H1 (cell line): ENCODE data around the gene TFB1M. TPM values are rescaled to one million over a fixed set of nuclear protein-coding genes. Genes with fewer than 3 reads are reported as not detected.

Source experiments
- CTCF ChIA-PET: fragments of 300-600 bp; sonication (Branson Sonifier 250); formaldehyde crosslinking; loops from one replicate; lab custom pipeline; 2021; ENCODE audit not compliant: partially characterized antibody; lab: Charles Lee
- POLR2A ChIA-PET: fragments of 300-600 bp; sonication (Branson Sonifier 250); formaldehyde crosslinking; loops from one replicate; lab custom pipeline; 2021; ENCODE audit warnings: inconsistent platforms; ENCODE audit not compliant: partially characterized antibody; lab: Charles Lee
- DNase-seq, 2 experiments: peaks; one replicate each; pipeline versions ENCODE4 v3.0.0 to v3.0.0-alpha.2; 2010 to 2022; ENCODE audit warnings: low spot score in 2 of 2, low read depth in 1 of 2, mixed read lengths in 1 of 2
- FAIRE-seq: peaks from 2 replicates; lab custom pipeline; 2011; peaks lifted over from hg19 to GRCh38; lab: Jason Lieb, UNC
- H2AFZ ChIP-seq: 2 replicates; pipeline ENCODE4 v1.8.1; 2012; ENCODE audit warnings: low read length, inconsistent platforms
- H2AK5ac ChIP-seq: 2 replicates; pipeline ENCODE4 v1.6.1; 2013; ENCODE audit warnings: low read depth, low read length
- H2BK120ac ChIP-seq: replicated peaks from 2 replicates; pipeline ENCODE3; 2013; ENCODE audit warnings: low read depth, low read length, inconsistent platforms
- H2BK12ac ChIP-seq: 2 replicates; pipeline ENCODE4 v1.6.1; 2013; ENCODE audit warnings: low read depth, low read length
- H2BK15ac ChIP-seq: 2 replicates; pipeline ENCODE4 v1.6.1; 2013; ENCODE audit warnings: low read length
- H2BK20ac ChIP-seq: 2 replicates; pipeline ENCODE4 v1.6.1; 2013; ENCODE audit warnings: low read length
- H2BK5ac ChIP-seq: 2 replicates; pipeline ENCODE4 v1.6.1; 2013; ENCODE audit warnings: low read depth, low read length
- H3K14ac ChIP-seq: 2 replicates; pipeline ENCODE4 v1.6.1; 2013; ENCODE audit warnings: inconsistent platforms; ENCODE audit not compliant: insufficient read length
- H3K18ac ChIP-seq: 2 replicates; pipeline ENCODE4 v1.6.1; 2013; ENCODE audit warnings: low read length; ENCODE audit errors: extremely low read depth
- H3K23ac ChIP-seq: 2 replicates; pipeline ENCODE4 v1.6.1; 2013; ENCODE audit warnings: inconsistent platforms; ENCODE audit not compliant: insufficient read length
- H3K23me2 ChIP-seq: 2 replicates; pipeline ENCODE4 v1.6.1; 2013; ENCODE audit warnings: low read depth, low read length
- H3K27ac ChIP-seq: 2 replicates; pipeline ENCODE4 v1.6.1; 2011; ENCODE audit warnings: low read depth, low read length, inconsistent platforms
- H3K27me3 ChIP-seq, 4 experiments: replicated peaks in 1 of 4; 1 replicate in 1 of 4; 2 replicates in 3 of 4; pipeline versions ENCODE4 v1.6.1 to v1.8.1; 2011 to 2013; ENCODE audit warnings: low read length in 3 of 4, mild to moderate bottlenecking in 3 of 4, inconsistent platforms in 2 of 4, mixed read lengths in 2 of 4, moderate library complexity in 1 of 4; ENCODE audit not compliant: control insufficient read depth in 3 of 4, insufficient read depth in 3 of 4; ENCODE audit errors: extremely low read depth in 1 of 4
- H3K36me3 ChIP-seq, 4 experiments: 2 replicates each; pipeline versions ENCODE4 v1.6.1 to v1.8.1; 2011 to 2013; ENCODE audit warnings: mild to moderate bottlenecking in 4 of 4, low read length in 3 of 4, moderate library complexity in 2 of 4, control low read depth in 1 of 4, inconsistent platforms in 1 of 4; ENCODE audit not compliant: insufficient read depth in 4 of 4, control insufficient read depth in 2 of 4
- H3K4ac ChIP-seq: replicated peaks from 2 replicates; pipeline ENCODE3; 2013; ENCODE audit warnings: low read length, low read depth, mixed read lengths, inconsistent platforms; ENCODE audit not compliant: insufficient read length
- H3K4me1 ChIP-seq, 4 experiments: replicated peaks in 1 of 4; 1 replicate in 1 of 4; 2 replicates in 3 of 4; pipeline versions ENCODE4 v1.6.1 to v1.8.1; 2011 to 2013; ENCODE audit warnings: low read length in 3 of 4, inconsistent platforms in 2 of 4, mixed read lengths in 1 of 4; ENCODE audit not compliant: insufficient read depth in 4 of 4, control insufficient read depth in 3 of 4
- H3K4me2 ChIP-seq, 2 experiments: 2 replicates each; pipeline versions ENCODE4 v1.6.1 to v1.8.1; 2011 to 2013; ENCODE audit warnings: low read depth in 2 of 2, low read length in 2 of 2, control low read depth in 1 of 2, inconsistent platforms in 1 of 2, mild to moderate bottlenecking in 1 of 2; ENCODE audit not compliant: insufficient read depth in 1 of 2
- H3K4me3 ChIP-seq, 4 experiments: fragments of 200-600, 300-600 bp in 1 of 4; sonication (generic), shearing (Covaris generic), sonication (Bioruptor Twin) in 1 of 4; 2 replicates each; pipeline versions ENCODE4 v1.5.1 to v1.8.1; 2011 to 2016; ENCODE audit warnings: low read length in 4 of 4, low read depth in 3 of 4, control low read depth in 2 of 4, inconsistent platforms in 2 of 4, mild to moderate bottlenecking in 2 of 4, mixed read lengths in 1 of 4, moderate library complexity in 1 of 4; ENCODE audit not compliant: insufficient read depth in 2 of 4; ENCODE audit errors: extremely low read depth in 1 of 4
- H3K56ac ChIP-seq: replicated peaks from 2 replicates; pipeline ENCODE3; 2013; ENCODE audit warnings: low read depth, mild to moderate bottlenecking, mixed read lengths, low read length, inconsistent platforms; ENCODE audit not compliant: insufficient read length
- H3K79me1 ChIP-seq: 2 replicates; pipeline ENCODE4 v1.6.1; 2013; ENCODE audit warnings: low read depth, low read length, control low read depth
- H3K79me2 ChIP-seq, 2 experiments: 2 replicates each; pipeline versions ENCODE4 v1.6.1 to v1.8.1; 2012 to 2013; ENCODE audit warnings: low read length in 2 of 2, mild to moderate bottlenecking in 2 of 2, inconsistent platforms in 1 of 2; ENCODE audit not compliant: insufficient read depth in 2 of 2, control insufficient read depth in 1 of 2
- H3K9ac ChIP-seq, 4 experiments: replicated peaks in 1 of 4; 1 replicate in 1 of 4; 2 replicates in 3 of 4; pipeline versions ENCODE4 v1.6.1 to v1.8.1; 2011 to 2013; ENCODE audit warnings: low read depth in 3 of 4, low read length in 3 of 4, control low read depth in 2 of 4, mild to moderate bottlenecking in 2 of 4, moderate library complexity in 2 of 4, inconsistent platforms in 1 of 4; ENCODE audit errors: extremely low read depth in 1 of 4
- H3K9me3 ChIP-seq, 2 experiments: 2 replicates each; pipeline versions ENCODE4 v1.6.1 to v1.8.1; 2012 to 2013; ENCODE audit warnings: mild to moderate bottlenecking in 2 of 2, moderate library complexity in 2 of 2, control low read depth in 1 of 2, inconsistent platforms in 1 of 2, low read depth in 1 of 2, low read length in 1 of 2, mixed read lengths in 1 of 2; ENCODE audit not compliant: insufficient read depth in 2 of 2
- H4K20me1 ChIP-seq, 2 experiments: replicated peaks in 1 of 2; 2 replicates each; pipeline versions ENCODE3 to v1.8.1; 2011 to 2013; ENCODE audit warnings: inconsistent platforms in 2 of 2, low read length in 2 of 2, mild to moderate bottlenecking in 1 of 2; ENCODE audit not compliant: insufficient read depth in 2 of 2, control insufficient read depth in 1 of 2
- H4K5ac ChIP-seq: 2 replicates; pipeline ENCODE4 v1.6.1; 2013; ENCODE audit warnings: low read length, low read depth, mixed read lengths, inconsistent platforms; ENCODE audit not compliant: insufficient read length
- H4K8ac ChIP-seq: 2 replicates; pipeline ENCODE4 v1.8.0; 2013; ENCODE audit warnings: mild to moderate bottlenecking, moderate library complexity, low read length, inconsistent platforms; ENCODE audit not compliant: insufficient read depth; ENCODE audit errors: extremely low read depth
- H4K91ac ChIP-seq: replicated peaks from 2 replicates; pipeline ENCODE3; 2013; ENCODE audit warnings: low read length, mixed read lengths, inconsistent platforms; ENCODE audit not compliant: insufficient read length
- WGBS, 2 experiments: shearing (Covaris generic) in 1 of 2; methylation state at CpG; one replicate each; pipeline versions ENCODE4 v1.1.6 to v1.1.7; 2013 to 2015; ENCODE audit warnings: low lambda C conversion rate in 2 of 2, mixed read lengths in 2 of 2, inconsistent platforms in 1 of 2, low coverage in 1 of 2, missing lambda C conversion rate in 1 of 2; ENCODE audit not compliant: insufficient replicate concordance in 2 of 2, insufficient coverage in 1 of 2, insufficient read length in 1 of 2; ENCODE audit errors: extremely low coverage in 1 of 2, missing lambda C conversion rate in 1 of 2; 5-methylcytosine and 5-hydroxymethylcytosine counted together
- polyA plus RNA-seq, 7 experiments: library from polyadenylated mRNA; depleted of rRNA in 3 of 7; stranded (reverse) in 5 of 7; unstranded in 2 of 7; fragments of >200 nt in 5 of 7; fragments of 200-250 nt in 2 of 7; gene quantifications; 1 replicate in 5 of 7; 2 replicates in 1 of 7; 4 replicates in 1 of 7; pipeline versions ENCODE4 v1.2.1 to v1.2.3, GENCODE V29; 2011 to 2013; ENCODE audit warnings: missing spikeins in 2 of 7, mixed read lengths in 2 of 7
- total RNA-seq: library from RNA; stranded (reverse); fragmentation: NEBNext Ultra II Directional; extraction: Animal tissue kit (Norgen Biotek cat#: 25700); gene quantifications from 2 replicates; pipeline ENCODE4 v1.2.1, GENCODE V29; 2021

Gene TFB1M
- total and polyA plus RNA-seq, 2 of the 8 experiments (the other 6 are each of a cell fraction or from before 2014, with no cell fraction given) = 28.2 to 49.4 TPM

- ChIA-PET CTCF (interaction anchor here (0.6 to 4.2 kb wide), 8 partner anchors 13 to 337 kb away, joined by 3 to 17 read pairs (median 4); no protein-coding TSS in a partner anchor), POLR2A (interaction anchor here (0.6 kb wide), 1 partner anchor 10 kb away, joined by 3 read pairs; no protein-coding TSS in a partner anchor)
- Histone ChIP-seq H3K23me2 (no peaks in the 10 kb centered on the region), H2BK120ac (no peak overlapping the region), H2BK12ac (no peak overlapping the region), H4K8ac (no peak overlapping the region), H3K79me2 (peaks cover 3 to 4% of the 10 kb centered on the region in 2 experiments; a peak in 1 of 4 replicates), H3K27ac (no peak overlapping the region), H3K4ac (no peak overlapping the region), H2BK15ac (no peak overlapping the region), H2AK5ac (no peak overlapping the region), H3K14ac (no peak overlapping the region), H4K5ac (no peak overlapping the region), H2BK20ac (no peak overlapping the region), H3K36me3 (peaks cover 0 to 23% (median 10%) of the 10 kb centered on the region in 4 experiments; a peak in 7 of 8 replicates), H4K91ac (no peak overlapping the region), H3K4me1 (peaks cover 0 to 7% (median 4%) of the 10 kb centered on the region in 4 experiments; a peak in 4 of 7 replicates), H3K9ac (no peak overlapping the region), H2AFZ (no peak overlapping the region), H3K56ac (no peak overlapping the region), H2BK5ac (no peak overlapping the region), H4K20me1 (peaks cover 2 to 3% of the 10 kb centered on the region in 2 experiments), H3K4me3 (no peak overlapping the region), H3K9me3 (peaks cover 0 to 4% of the 10 kb centered on the region in 2 experiments; a peak in 2 of 4 replicates), H3K4me2 (no peak overlapping the region), H3K18ac (no peak overlapping the region), H3K23ac (no peak overlapping the region), H3K79me1 (no peaks in the 10 kb centered on the region), H3K27me3 (no peaks in the 10 kb centered on the region)
- no peak for DNase-seq
- WGBS, 2 experiments = 83% methylated on average over 9 of the region's 9 CpGs; no CpG with 5 or more reads in 1 of the 2 experiments
- no peak for FAIRE-seq
Measured at GRCh38 chr6:155264693-155265320, 49.5 kb downstream of the TFB1M start.
